A549 (cell line): ENCODE data around the gene DMAC2. TPM values are rescaled to one million over a fixed set of nuclear protein-coding genes. Genes with fewer than 3 reads are reported as not detected.

Experiments
- ATAC-seq, 2 experiments: fragments of 200-7000 bp in 1 of 2; fragments of >200 bp in 1 of 2; cut with Nextera tagmentation in 1 of 2; cut with Tn5 transposase in 1 of 2; 3 replicates each; pipeline versions ENCODE4 v1.8.0 to v1.9.1; 2018 to 2020; ENCODE audit warnings: mild to moderate bottlenecking in 1 of 2, moderate library complexity in 1 of 2
- CTCF ChIA-PET: fragments of 300-600 bp; sonication (Branson Sonifier 250); formaldehyde crosslinking; extraction: SDS; loops from one replicate; lab custom pipeline; 2021; ENCODE audit warnings: antibody characterized with exemption, inconsistent platforms; lab: Yijun Ruan, JAX
- POLR2A ChIA-PET: fragments of 350-600 bp; formaldehyde crosslinking; extraction: SDS; loops from one replicate; lab custom pipeline; 2021; ENCODE audit warnings: antibody characterized with exemption, inconsistent platforms; lab: Yijun Ruan, JAX
- DNase-seq, 2 experiments: peaks; one replicate each; pipeline versions ENCODE4 v3.0.0 to v3.0.0-alpha.2; 2011 to 2016; ENCODE audit warnings: low read depth in 1 of 2, low spot score in 1 of 2
- FAIRE-seq: peaks from 2 replicates; lab custom pipeline; 2011; peaks lifted over from hg19 to GRCh38; lab: Jason Lieb, UNC
- H3K27ac ChIP-seq, 2 experiments: fragments of >200 bp; sonication (Bioruptor Twin); formaldehyde crosslinking; 3 replicates each; pipeline ENCODE4 v1.5.1; 2016 to 2017
- H3K4me1 ChIP-seq: fragments of >200 bp; sonication (Bioruptor Twin); formaldehyde crosslinking; 3 replicates; pipeline ENCODE4 v1.6.1; 2016
- H3K4me2 ChIP-seq: fragments of >200 bp; sonication (Bioruptor Twin); formaldehyde crosslinking; 3 replicates; pipeline ENCODE4 v1.6.1; 2016
- H3K4me3 ChIP-seq: fragments of >200 bp; sonication (Bioruptor Twin); formaldehyde crosslinking; 3 replicates; pipeline ENCODE4 v1.5.1; 2016
- H3K9me3 ChIP-seq: fragments of >200 bp; sonication (Bioruptor Twin); formaldehyde crosslinking; 3 replicates; pipeline ENCODE4 v1.6.1; 2016
- BCL3 ChIP-seq: fragments of >200 bp; sonication (Bioruptor Twin); formaldehyde crosslinking; IDR thresholded peaks from 3 replicates; pipeline ENCODE4 v1.6.1; 2016
- BHLHE40 ChIP-seq: IDR thresholded peaks from 2 replicates; pipeline ENCODE4 v1.6.1; 2012; ENCODE audit warnings: low read depth, low read length, inconsistent platforms
- CEBPB ChIP-seq, 2 experiments: fragments of >200 bp in 1 of 2; sonication (Bioruptor Twin) in 1 of 2; formaldehyde crosslinking in 1 of 2; IDR thresholded peaks; 2 replicates each; pipeline ENCODE4 v1.6.1; 2012 to 2016
- CHD2 ChIP-seq: fragments of 150-350 bp; IDR thresholded peaks from 2 replicates; pipeline ENCODE4 v1.6.1; 2014; ENCODE audit warnings: low read length; ENCODE audit not compliant: partially characterized antibody
- E2F6 ChIP-seq: IDR thresholded peaks from 2 replicates; pipeline ENCODE4 v1.6.1; 2012; ENCODE audit warnings: low read depth, borderline replicate concordance
- EHF ChIP-seq: fragments of 250-450 bp; sonication (Bioruptor Pico); IDR thresholded peaks from 2 replicates; pipeline ENCODE4 v1.5.0; 2020; ENCODE audit warnings: mild to moderate bottlenecking
- ELK1 ChIP-seq: fragments of 150-350 bp; IDR thresholded peaks from 2 replicates; pipeline ENCODE4 v1.6.1; 2014; ENCODE audit warnings: low read depth, mild to moderate bottlenecking, low read length
- EP300 ChIP-seq, 2 experiments: fragments of >200 bp; sonication (Bioruptor Twin); formaldehyde crosslinking; IDR thresholded peaks; 2 replicates in 1 of 2; 3 replicates in 1 of 2; pipeline ENCODE4 v1.6.1; 2016 to 2017
- FOSL2 ChIP-seq, 2 experiments: fragments of 450-650 bp in 1 of 2; fragments of >200 bp in 1 of 2; sonication (Bioruptor Twin) in 1 of 2; formaldehyde crosslinking; IDR thresholded peaks; 2 replicates each; pipeline versions ENCODE4 v1.5.0 to v1.6.1; 2016 to 2020; ENCODE audit warnings: mild to moderate bottlenecking in 1 of 2, moderate library complexity in 1 of 2
- GATA3 ChIP-seq: IDR thresholded peaks from 2 replicates; pipeline ENCODE4 v1.6.1; 2012; ENCODE audit warnings: borderline replicate concordance
- HDAC2 ChIP-seq: fragments of 200-600 bp; sonication (generic); IDR thresholded peaks from 2 replicates; pipeline ENCODE4 v1.6.1; 2016
- HEYL ChIP-seq: fragments of 250-450 bp; sonication (Bioruptor Pico); IDR thresholded peaks from 2 replicates; pipeline ENCODE4 v1.8.0; 2021; ENCODE audit warnings: mild to moderate bottlenecking, moderate library complexity
- HOXB13 ChIP-seq: fragments of 250-450 bp; sonication (Bioruptor Pico); IDR thresholded peaks from 2 replicates; pipeline ENCODE4 v1.5.0; 2020; ENCODE audit warnings: low read depth, mild to moderate bottlenecking, moderate library complexity
- HOXB5 ChIP-seq: fragments of 250-450 bp; sonication (Bioruptor Pico); IDR thresholded peaks from 2 replicates; pipeline ENCODE4 v1.5.0; 2020; ENCODE audit warnings: mild to moderate bottlenecking, moderate library complexity
- KDM5A ChIP-seq: fragments of 200-600 bp; sonication (generic); IDR thresholded peaks from 2 replicates; pipeline ENCODE4 v1.6.1; 2016; ENCODE audit warnings: antibody characterized with exemption, mild to moderate bottlenecking
- MAFK ChIP-seq: fragments of 450-650 bp; IDR thresholded peaks from 2 replicates; pipeline ENCODE4 v1.6.1; 2014; ENCODE audit not compliant: partially characterized antibody
- NPAS2 ChIP-seq: fragments of 250-450 bp; sonication (Bioruptor Pico); IDR thresholded peaks from 2 replicates; pipeline ENCODE4 v1.8.0; 2022; ENCODE audit warnings: mild to moderate bottlenecking, moderate library complexity, borderline replicate concordance
- POLR2A ChIP-seq: IDR thresholded peaks from 2 replicates; pipeline ENCODE4 v1.6.1; 2012; ENCODE audit warnings: mild to moderate bottlenecking, low read length
- RCOR1 ChIP-seq: fragments of 150-350 bp; IDR thresholded peaks from 2 replicates; pipeline ENCODE4 v1.6.1; 2014; ENCODE audit warnings: antibody characterized with exemption, low read length, low read depth
- RFX5 ChIP-seq: fragments of 450-650 bp; IDR thresholded peaks from 2 replicates; pipeline ENCODE4 v1.7.1; 2014; ENCODE audit warnings: antibody characterized with exemption, mild to moderate bottlenecking, moderate library complexity
- TP53 ChIP-seq: fragments of 250-450 bp; sonication (Bioruptor Pico); IDR thresholded peaks from 2 replicates; pipeline ENCODE4 v1.5.0; 2021; ENCODE audit warnings: mild to moderate bottlenecking, moderate library complexity
- USF2 ChIP-seq: fragments of 450-650 bp; IDR thresholded peaks from 2 replicates; pipeline ENCODE4 v1.6.1; 2014; ENCODE audit warnings: antibody characterized with exemption
- ZFP36 ChIP-seq: fragments of 450-650 bp; IDR thresholded peaks from 2 replicates; pipeline ENCODE4 v1.6.1; 2014; ENCODE audit warnings: borderline replicate concordance; ENCODE audit not compliant: partially characterized antibody
- WGBS: methylation state at CpG from one replicate; pipeline ENCODE4 v1.1.6; 2017; ENCODE audit errors: missing lambda C conversion rate; 5-methylcytosine and 5-hydroxymethylcytosine counted together
- polyA plus RNA-seq, 4 experiments: library from polyadenylated mRNA; depleted of rRNA in 3 of 4; stranded (reverse); fragments of >200 nt; fragmentation: RNase III in 1 of 4; extraction: RNeasy Plus Mini Kit Qiagen cat#74134 plus additional on column Dnase treatment in 1 of 4; gene quantifications; 2 replicates in 3 of 4; 3 replicates in 1 of 4; pipeline ENCODE4 v1.2.3, GENCODE V29; 2011 to 2017

The DMAC2 gene
- polyA plus RNA-seq, 2 of the 4 experiments (the other 2 are of a cell fraction): 132 to 155 TPM

- TF ChIP-seq TP53 (CRISPR knock-in tag) (peak; percentile 74), CHD2 (peak; percentile 27), KDM5A (peak; percentile 94), BHLHE40 (peak; percentile 90), HDAC2 (0 out of 2 replicates have a peak, but pooled peaks have one; percentile 69), BCL3 (peak; percentile 59; the same call in 2 of the 3 replicates), E2F6 (peak; percentile 99), HOXB13 (CRISPR knock-in tag) (peak; percentile 37; the same call in 1 of the 2 replicates), POLR2A (peak; percentile 87), HEYL (peak; percentile 76), MAFK (no peak), CEBPB (IDR thresholded peaks at IDR 0.05) (no peak), RFX5 (peak; percentile 68), ZFP36 (peak; percentile 16), ELK1 (0 out of 2 replicates have a peak, but pooled peaks have one; percentile 16), EP300 (IDR thresholded peaks at IDR 0.05) (no peak), USF2 (peak; percentile 97), NPAS2 (CRISPR knock-in tag) (peak; percentile 89), HOXB5 (CRISPR knock-in tag) (peak; percentile 56; the same call in 1 of the 2 replicates), GATA3 (peak; percentile 60; the same call in 1 of the 2 replicates), EHF (CRISPR knock-in tag) (peak; percentile 92), RCOR1 (peak; percentile 13; the same call in 1 of the 2 replicates)
These were observed 42.3 kb downstream of the DMAC2 start, which contains the start of the genes BCKDHA and EXOSC5 (continued) for GRCh38 chr19:41397086-41398049.

- Histone ChIP-seq H3K4me1 (peaks cover 20% of the 10 kb centered on the region), H3K4me2 (peak overlapping the region; percentile 88; the same call in 1 of the 3 replicates), H3K27ac (no peak overlapping the region), H3K9me3 (no peaks in the 10 kb centered on the region), H3K4me3 (no peak overlapping the region)
- WGBS: 77% methylated on average over 6 of the region's 6 CpGs
- DNase-seq (no peak), FAIRE-seq (no peak)
- CTCF ChIA-PET: interaction anchor here (0.8 to 3.1 kb wide), 5 partner anchors 12 to 48 kb away, joined by 3 to 15 read pairs (median 5); partner anchors contain the start of genes ERICH4 and TGFB1
- TF ChIP-seq ZFP36: no peak
- no peak for TF ChIP-seq FOSL2 (IDR thresholded peaks at IDR 0.05)
- no peak for TF ChIP-seq FOSL2 (CRISPR knock-in tag; IDR thresholded peaks at IDR 0.05)
- no peak for TF ChIP-seq HDAC2
- TF ChIP-seq, all 56 proteins: peak for 0
- POLR2A ChIA-PET: interaction anchor here (1.0 to 1.6 kb wide), 2 partner anchors 31 to 44 kb away, joined by 3 to 4 read pairs; partner anchors contain the start of genes B9D2 and DMAC2
- ATAC-seq: no peak
These were observed 44.4 kb downstream of the DMAC2 start for GRCh38 chr19:41395355-41395754.
